ENCODE measurements around the gene TUT4. TPM values are rescaled to one million over a fixed set of nuclear protein-coding genes. Genes with fewer than 3 reads are reported as not detected.

TUT4 gene
- total and polyA plus RNA-seq, 2 donors (not counting 1 experiment from before 2014, with no cell fraction given) = 29.3 to 37.5 TPM

GRCh38 chr1:52504720-52505119 is 48.2 kb downstream of the TUT4 start:
- H3K79me2 ChIP-seq (ENCODE audit: control insufficient read depth, insufficient read depth, low read length) = no peaks in the 10 kb centered on the region
- H4K20me1 ChIP-seq (ENCODE audit: control insufficient read depth, extremely low read depth, insufficient read depth, low read length) = no peaks in the 10 kb centered on the region
- no peak for DNase-seq (ENCODE audit: low read depth in 2 of 2)
- TF ChIP-seq CTCF (conservative IDR thresholded peaks at IDR 0.05 in 1 of 2, IDR thresholded peaks at IDR 0.05 in 1 of 2; ENCODE audit: low read depth in 1 of 2, low read length in 2 of 2) (no peak), EZH2 (IDR thresholded peaks at IDR 0.05; ENCODE audit: low read length, missing control alignments) (no peak)
- H3K36me3 ChIP-seq (ENCODE audit: control insufficient read depth, insufficient read depth, low read length) = no peaks in the 10 kb centered on the region
- no peaks in the 10 kb centered on the region for H3K27me3 ChIP-seq (ENCODE audit: control insufficient read depth, insufficient read depth, low read length)
- H3K4me3 ChIP-seq (replicated peaks in 1 of 4; ENCODE audit: control extremely low read depth in 1 of 4, insufficient read depth in 1 of 4, low read depth in 3 of 4, low read length in 4 of 4) = no peak overlapping the region
- H3K4me1 ChIP-seq (ENCODE audit: control insufficient read depth, extremely low read depth, insufficient read depth, low read length) = no peaks in the 10 kb centered on the region
- H3K4me2 ChIP-seq (ENCODE audit: extremely low read depth, insufficient read depth, low read length) = no peak overlapping the region
- no peak overlapping the region for H2AFZ ChIP-seq (ENCODE audit: low read length)
- no peak overlapping the region for H3K27ac ChIP-seq (ENCODE audit: insufficient read depth, low read length)
- no peaks in the 10 kb centered on the region for H3K9me3 ChIP-seq (ENCODE audit: control insufficient read depth, insufficient read depth, low read depth, low read length)
- H3K9ac ChIP-seq (ENCODE audit: insufficient read depth, low read length) = no peak overlapping the region

- TF ChIP-seq EZH2 (IDR thresholded peaks at IDR 0.05; ENCODE audit: low read length, missing control alignments) (no peak), CTCF (conservative IDR thresholded peaks at IDR 0.05 in 1 of 2, IDR thresholded peaks at IDR 0.05 in 1 of 2; ENCODE audit: low read depth in 1 of 2, low read length in 2 of 2) (no peak)
- H3K36me3 ChIP-seq (ENCODE audit: control insufficient read depth, insufficient read depth, low read length) = no peaks in the 10 kb centered on the region
- H3K9me3 ChIP-seq (ENCODE audit: control insufficient read depth, insufficient read depth, low read depth, low read length) = no peaks in the 10 kb centered on the region
- H3K9ac ChIP-seq (ENCODE audit: insufficient read depth, low read length) = no peak overlapping the region
- no peak overlapping the region for H2AFZ ChIP-seq (ENCODE audit: low read length)
- H3K4me1 ChIP-seq (ENCODE audit: control insufficient read depth, extremely low read depth, insufficient read depth, low read length) = no peaks in the 10 kb centered on the region
- no peaks in the 10 kb centered on the region for H3K79me2 ChIP-seq (ENCODE audit: control insufficient read depth, insufficient read depth, low read length)
- no peak overlapping the region for H3K27ac ChIP-seq (ENCODE audit: insufficient read depth, low read length)
- H4K20me1 ChIP-seq (ENCODE audit: control insufficient read depth, extremely low read depth, insufficient read depth, low read length) = no peaks in the 10 kb centered on the region
- DNase-seq (ENCODE audit: low read depth in 2 of 2) = no peak
- no peaks in the 10 kb centered on the region for H3K27me3 ChIP-seq (ENCODE audit: control insufficient read depth, insufficient read depth, low read length)
- H3K4me3 ChIP-seq (replicated peaks in 1 of 4; ENCODE audit: control extremely low read depth in 1 of 4, insufficient read depth in 1 of 4, low read depth in 3 of 4, low read length in 4 of 4) = no peak overlapping the region
- H3K4me2 ChIP-seq (ENCODE audit: extremely low read depth, insufficient read depth, low read length) = no peak overlapping the region
Observed at GRCh38 chr1:52503706-52504105, 49.2 kb downstream of the TUT4 start.

- no peak overlapping the region for H2AFZ ChIP-seq (ENCODE audit: low read length)
- DNase-seq (ENCODE audit: low read depth in 2 of 2) = no peak
- no peaks in the 10 kb centered on the region for H4K20me1 ChIP-seq (ENCODE audit: control insufficient read depth, extremely low read depth, insufficient read depth, low read length)
- H3K79me2 ChIP-seq (ENCODE audit: control insufficient read depth, insufficient read depth, low read length) = no peaks in the 10 kb centered on the region
- H3K27me3 ChIP-seq (ENCODE audit: control insufficient read depth, insufficient read depth, low read length) = no peaks in the 10 kb centered on the region
- no peak overlapping the region for H3K9ac ChIP-seq (ENCODE audit: insufficient read depth, low read length)
- H3K9me3 ChIP-seq (ENCODE audit: control insufficient read depth, insufficient read depth, low read depth, low read length) = no peaks in the 10 kb centered on the region
- TF ChIP-seq EZH2 (IDR thresholded peaks at IDR 0.05; ENCODE audit: low read length, missing control alignments) (no peak), CTCF (conservative IDR thresholded peaks at IDR 0.05 in 1 of 2, IDR thresholded peaks at IDR 0.05 in 1 of 2; ENCODE audit: low read depth in 1 of 2, low read length in 2 of 2) (no peak)
- H3K4me1 ChIP-seq (ENCODE audit: control insufficient read depth, extremely low read depth, insufficient read depth, low read length) = no peaks in the 10 kb centered on the region
- H3K4me3 ChIP-seq (replicated peaks in 1 of 4; ENCODE audit: control extremely low read depth in 1 of 4, insufficient read depth in 1 of 4, low read depth in 3 of 4, low read length in 4 of 4) = no peak overlapping the region
- H3K36me3 ChIP-seq (ENCODE audit: control insufficient read depth, insufficient read depth, low read length) = no peaks in the 10 kb centered on the region
- H3K4me2 ChIP-seq (ENCODE audit: extremely low read depth, insufficient read depth, low read length) = no peak overlapping the region
- no peak overlapping the region for H3K27ac ChIP-seq (ENCODE audit: insufficient read depth, low read length)
Observed at GRCh38 chr1:52502789-52503188, 50.1 kb downstream of the TUT4 start.
